B cell (primary cell): Measurements from ENCODE around the gene CCDC191. TPM values are rescaled to one million over a fixed set of nuclear protein-coding genes. Genes with fewer than 3 reads are reported as not detected.

ENCODE experiments used
- ATAC-seq: fragments of 200-7000 bp; cut with Tn5 transposase; one replicate; pipeline ENCODE4 v1.10.0; 2021; ENCODE audit warnings: low read depth, mild to moderate bottlenecking, moderate number of reproducible peaks, moderate library complexity
- CTCF ChIA-PET: fragments of 350-600 bp; sonication (Branson Sonifier 250); formaldehyde crosslinking; loops from one replicate; lab custom pipeline; 2021; ENCODE audit warnings: antibody characterized with exemption, inconsistent platforms; lab: Charles Lee
- POLR2A ChIA-PET: fragments of 350-600 bp; sonication (Branson Sonifier 250); formaldehyde crosslinking; loops from one replicate; lab custom pipeline; 2021; ENCODE audit warnings: antibody characterized with exemption; lab: Charles Lee
- DNase-seq: peaks from one replicate; pipeline ENCODE4 v3.0.0; 2013
- H2AFZ ChIP-seq: 2 replicates; pipeline ENCODE4 v1.6.1; 2012; ENCODE audit warnings: mild to moderate bottlenecking, low read depth, low read length; ENCODE audit not compliant: insufficient read depth, poor library complexity, severe bottlenecking
- H3K27ac ChIP-seq, 2 donors: 1 replicate in 1 of 2; 2 replicates in 1 of 2; pipeline ENCODE4 v1.5.1; 2012 to 2013; ENCODE audit warnings: low read length in 2 of 2, mild to moderate bottlenecking in 2 of 2, moderate library complexity in 1 of 2
- H3K27me3 ChIP-seq, 4 experiments: fragments of 200-600 bp in 1 of 4; sonication (generic) in 1 of 4; replicated peaks in 1 of 4; 1 replicate in 2 of 4; 2 replicates in 2 of 4; pipeline versions ENCODE4 v1.6.1 to v1.7.0; 2013 to 2016; ENCODE audit warnings: low read length in 3 of 4, mild to moderate bottlenecking in 2 of 4, mixed read lengths in 1 of 4, moderate library complexity in 1 of 4; ENCODE audit not compliant: insufficient read depth in 4 of 4, control insufficient read depth in 3 of 4; ENCODE audit errors: control extremely low read depth in 1 of 4
- H3K36me3 ChIP-seq, 2 experiments: replicated peaks in 1 of 2; 1 replicate in 1 of 2; 2 replicates in 1 of 2; pipeline versions ENCODE4 v1.6.1 to v1.7.1; 2013; ENCODE audit warnings: low read length in 1 of 2; ENCODE audit not compliant: insufficient read depth in 2 of 2, control insufficient read depth in 1 of 2; ENCODE audit errors: control extremely low read depth in 1 of 2, extremely low read depth in 1 of 2
- H3K4me1 ChIP-seq, 2 donors: fragments of 200-600 bp in 1 of 2; sonication (generic) in 1 of 2; 1 replicate in 1 of 2; 2 replicates in 1 of 2; pipeline versions ENCODE4 v1.5.1 to v1.6.1; 2013 to 2017; ENCODE audit warnings: low read length in 2 of 2; ENCODE audit not compliant: control insufficient read depth in 2 of 2, insufficient read depth in 2 of 2
- H3K4me2 ChIP-seq: replicated peaks from 2 replicates; pipeline ENCODE3; 2012; ENCODE audit warnings: mild to moderate bottlenecking, low read depth, low read length; ENCODE audit not compliant: poor library complexity, severe bottlenecking
- H3K4me3 ChIP-seq, 5 experiments: fragments of 200-600 bp in 1 of 5; sonication (generic) in 1 of 5; 1 replicate in 3 of 5; 2 replicates in 2 of 5; pipeline versions ENCODE4 v1.5.1 to v1.7.0; 2011 to 2016; ENCODE audit warnings: low read length in 4 of 5, mild to moderate bottlenecking in 4 of 5, low read depth in 2 of 5, control low read depth in 1 of 5, moderate library complexity in 1 of 5; ENCODE audit not compliant: insufficient read depth in 1 of 5; ENCODE audit errors: control extremely low read depth in 1 of 5, extremely low read depth in 1 of 5
- H3K79me2 ChIP-seq: fragments of 200-600 bp; sonication (generic); one replicate; pipeline ENCODE4 v1.6.0; 2016; ENCODE audit warnings: low read length; ENCODE audit not compliant: control insufficient read depth, insufficient read depth
- H3K9ac ChIP-seq: fragments of 200-600 bp; sonication (generic); 2 replicates; pipeline ENCODE4 v1.6.1; 2017; ENCODE audit warnings: mild to moderate bottlenecking, low read length, moderate library complexity
- H3K9me3 ChIP-seq, 3 donors: one replicate each; pipeline versions ENCODE4 v1.6.1 to v1.7.1; 2013; ENCODE audit warnings: low read length in 2 of 3; ENCODE audit not compliant: control insufficient read depth in 2 of 3, insufficient read depth in 1 of 3; ENCODE audit errors: control extremely low read depth in 1 of 3
- H4K20me1 ChIP-seq: 2 replicates; pipeline ENCODE4 v1.6.0; 2012; ENCODE audit warnings: mild to moderate bottlenecking, low read length; ENCODE audit not compliant: insufficient read depth, control insufficient read depth, poor library complexity, severe bottlenecking
- H3K27ac Mint-ChIP-seq: one replicate; pipeline ENCODE4 v1.8.0; 2021; ENCODE audit warnings: mixed read lengths
- H3K27me3 Mint-ChIP-seq: one replicate; pipeline ENCODE4 v1.8.0; 2021; ENCODE audit warnings: mixed read lengths
- H3K4me1 Mint-ChIP-seq: one replicate; pipeline ENCODE4 v1.8.0; 2021; ENCODE audit warnings: mixed read lengths
- H3K4me3 Mint-ChIP-seq: one replicate; pipeline ENCODE4 v1.8.0; 2021; ENCODE audit warnings: mixed read lengths
- H3K9me3 Mint-ChIP-seq: one replicate; pipeline ENCODE4 v1.8.0; 2022; ENCODE audit warnings: mixed read lengths; ENCODE audit not compliant: insufficient read depth
- EZH2 ChIP-seq: IDR thresholded peaks from 2 replicates; pipeline ENCODE4 v1.6.1; 2012; ENCODE audit warnings: borderline replicate concordance, low read depth, mild to moderate bottlenecking, moderate library complexity, low read length; ENCODE audit not compliant: insufficient read depth, poor library complexity, severe bottlenecking
- WGBS: methylation state at CpG from one replicate; pipeline ENCODE4 v1.1.5; 2013; ENCODE audit warnings: missing lambda C conversion rate; ENCODE audit not compliant: insufficient coverage; 5-methylcytosine and 5-hydroxymethylcytosine counted together
- intact Hi-C: fragments of 100-400 bp; cut with micrococcal nuclease; formaldehyde crosslinking; loops from one replicate; pipeline ENCODE4 v1.10.0; 2022
- polyA plus RNA-seq: library from polyadenylated mRNA; depleted of rRNA; stranded (reverse); fragments of >200 nt; gene quantifications from 2 replicates; pipeline ENCODE4 v1.2.3, GENCODE V29; 2012
- total RNA-seq, 2 donors: library from RNA; stranded (reverse); fragments of 120-200 nt in 1 of 2; gene quantifications; 1 replicate in 1 of 2; 2 replicates in 1 of 2; pipeline versions ENCODE4 v1.2.3 to v1.2.4, GENCODE V29; 2013 to 2022
- TF ChIP-seq, protein P1 (sequence below): fragments of 200-600 bp; IDR thresholded peaks from one replicate; pipeline ENCODE4 v1.8.0; 2022; ENCODE audit warnings: antibody characterized with exemption, mild to moderate bottlenecking

CCDC191 gene
- total and polyA plus RNA-seq, 2 donors (not counting 1 experiment from before 2014, with no cell fraction given): 26.7 to 47.9 TPM

DNA sequence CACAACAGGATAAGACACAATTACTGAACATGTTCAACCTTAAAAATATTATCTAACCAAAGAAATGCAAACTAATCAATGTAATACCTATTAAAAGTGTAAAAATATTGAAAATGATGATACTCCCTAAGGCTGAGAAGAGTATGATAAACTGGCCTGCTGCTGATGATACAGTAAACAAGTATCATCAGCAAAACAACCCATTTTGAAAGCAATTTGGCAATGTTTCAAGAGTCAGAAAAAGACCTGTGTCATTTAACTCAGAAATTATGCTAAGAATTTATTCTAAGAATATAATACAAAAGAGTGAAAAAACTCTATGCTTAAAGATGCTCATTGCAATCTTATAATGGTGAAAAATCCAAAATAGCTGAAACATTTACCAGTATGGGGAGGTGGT is 22.1 kb downstream of the CCDC191 start:
- no peak for ATAC-seq
- no peaks in the 10 kb centered on the region for H3K9me3 Mint-ChIP-seq
- intact Hi-C loops: no loop called here
- Histone ChIP-seq H3K4me2 (no peak overlapping the region), H2AFZ (no peak overlapping the region), H3K27me3 (no peaks in the 10 kb centered on the region), H3K9ac (no peak overlapping the region), H3K4me3 (no peak overlapping the region), H3K36me3 (peaks cover 7 to 14% of the 10 kb centered on the region in 2 experiments), H4K20me1 (no peaks in the 10 kb centered on the region), H3K27ac (no peak overlapping the region), H3K4me1 (no peaks in the 10 kb centered on the region), H3K9me3 (no peaks in the 10 kb centered on the region), H3K79me2 (no peaks in the 10 kb centered on the region)
- no peaks in the 10 kb centered on the region for H3K4me1 Mint-ChIP-seq
- DNase-seq: no peak
- CTCF ChIA-PET: no interaction called here
- no peak overlapping the region for H3K4me3 Mint-ChIP-seq
- POLR2A ChIA-PET: no interaction called here
- no peaks in the 10 kb centered on the region for H3K27me3 Mint-ChIP-seq
- TF ChIP-seq, protein P1, sequence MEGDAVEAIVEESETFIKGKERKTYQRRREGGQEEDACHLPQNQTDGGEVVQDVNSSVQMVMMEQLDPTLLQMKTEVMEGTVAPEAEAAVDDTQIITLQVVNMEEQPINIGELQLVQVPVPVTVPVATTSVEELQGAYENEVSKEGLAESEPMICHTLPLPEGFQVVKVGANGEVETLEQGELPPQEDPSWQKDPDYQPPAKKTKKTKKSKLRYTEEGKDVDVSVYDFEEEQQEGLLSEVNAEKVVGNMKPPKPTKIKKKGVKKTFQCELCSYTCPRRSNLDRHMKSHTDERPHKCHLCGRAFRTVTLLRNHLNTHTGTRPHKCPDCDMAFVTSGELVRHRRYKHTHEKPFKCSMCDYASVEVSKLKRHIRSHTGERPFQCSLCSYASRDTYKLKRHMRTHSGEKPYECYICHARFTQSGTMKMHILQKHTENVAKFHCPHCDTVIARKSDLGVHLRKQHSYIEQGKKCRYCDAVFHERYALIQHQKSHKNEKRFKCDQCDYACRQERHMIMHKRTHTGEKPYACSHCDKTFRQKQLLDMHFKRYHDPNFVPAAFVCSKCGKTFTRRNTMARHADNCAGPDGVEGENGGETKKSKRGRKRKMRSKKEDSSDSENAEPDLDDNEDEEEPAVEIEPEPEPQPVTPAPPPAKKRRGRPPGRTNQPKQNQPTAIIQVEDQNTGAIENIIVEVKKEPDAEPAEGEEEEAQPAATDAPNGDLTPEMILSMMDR: no peak
- TF ChIP-seq EZH2: no peak
- H3K27ac Mint-ChIP-seq: no peak overlapping the region

DNA sequence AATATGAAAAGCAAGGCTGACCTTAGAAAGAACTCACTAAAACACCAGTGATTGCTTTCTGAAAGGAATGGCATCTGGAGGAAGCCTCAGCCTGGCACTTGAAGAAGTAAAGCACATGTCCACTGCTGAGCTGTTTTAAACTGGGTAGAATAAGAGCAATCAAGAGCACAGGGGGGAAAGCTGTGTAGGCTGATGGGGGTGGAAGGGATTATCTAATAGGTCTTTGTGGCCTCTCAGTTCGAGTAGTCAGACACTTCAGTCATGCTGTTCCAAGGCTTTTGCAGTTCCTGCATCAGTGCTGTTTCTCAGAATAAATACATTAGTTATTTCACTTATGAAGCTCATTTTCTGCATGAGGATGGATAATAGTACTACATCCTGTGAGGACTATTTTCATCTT is 22.6 kb downstream of the CCDC191 start:
- Mint-ChIP-seq H3K4me3 (no peak overlapping the region), H3K9me3 (no peaks in the 10 kb centered on the region), H3K27me3 (no peaks in the 10 kb centered on the region), H3K4me1 (no peaks in the 10 kb centered on the region), H3K27ac (no peak overlapping the region)
- H2AFZ ChIP-seq: no peak overlapping the region
- peaks cover 7 to 14% of the 10 kb centered on the region in 2 experiments for H3K36me3 ChIP-seq
- POLR2A ChIA-PET: no interaction called here
- H3K9ac ChIP-seq: no peak overlapping the region
- DNase-seq: no peak
- H3K9me3 ChIP-seq: no peaks in the 10 kb centered on the region
- ATAC-seq: no peak
- no peaks in the 10 kb centered on the region for H3K4me1 ChIP-seq
- no CpG with 5 or more reads among the region's 1 CpG for WGBS
- no peaks in the 10 kb centered on the region for H3K79me2 ChIP-seq
- intact Hi-C loops: no loop called here
- no peaks in the 10 kb centered on the region for H3K27me3 ChIP-seq
- no peaks in the 10 kb centered on the region for H4K20me1 ChIP-seq
- H3K27ac ChIP-seq: no peak overlapping the region
- TF ChIP-seq, protein P1: no peak
- no peak for TF ChIP-seq EZH2
- CTCF ChIA-PET: no interaction called here
- no peak overlapping the region for H3K4me3 ChIP-seq
- no peak overlapping the region for H3K4me2 ChIP-seq
